Activated T-helper 1 cell treated with anti-CD3 and anti-CD28 coated beads, Interleukin-2, amount 50 U/mL, for 16 hours (primary cell): ENCODE measurements around the gene PRKCQ.
A peak's percentile ranks its signal among the peaks of the same experiment; 100 is the strongest.

Experiments used
- DNase-seq, 2 donors: peaks; one replicate each; pipeline ENCODE4 v3.0.0-alpha.2; 2020; ENCODE audit warnings: low read depth in 1 of 2, low spot score in 1 of 2

Gene PRKCQ

DNA sequence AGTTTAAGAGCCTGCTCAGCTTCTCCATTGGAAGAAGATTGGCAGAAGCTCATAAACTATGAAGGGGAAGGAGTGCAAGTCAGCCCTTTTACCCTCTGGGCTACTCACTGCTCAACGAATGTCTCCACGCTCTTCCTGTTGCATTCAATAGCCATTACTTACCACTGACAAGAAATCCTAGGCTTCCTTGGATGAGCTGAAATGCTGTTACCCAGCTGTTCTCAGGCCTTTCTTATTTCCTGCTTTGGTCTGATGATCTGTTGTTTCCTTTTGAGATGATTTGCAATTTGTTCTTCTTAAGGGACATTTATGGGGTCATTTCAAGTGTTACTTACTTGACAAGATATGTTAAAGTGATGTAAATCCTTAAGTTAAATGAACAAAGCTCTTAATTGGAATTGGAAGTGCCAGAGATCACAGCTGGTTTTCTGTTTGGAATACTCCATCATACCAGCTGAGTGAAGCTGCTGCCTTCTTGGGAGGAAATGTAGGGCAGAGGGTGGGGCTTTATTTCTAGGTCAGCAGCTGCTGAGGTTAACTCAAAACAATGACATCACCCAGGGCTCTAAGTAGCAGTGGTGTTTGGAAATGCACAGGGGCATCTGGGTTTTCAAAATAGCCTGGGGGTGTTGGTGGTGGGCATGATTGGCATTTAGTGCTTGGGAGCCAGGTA is 170.0 kb downstream of the PRKCQ start:
- DNase-seq: no peak

- no peak for DNase-seq
Observed at GRCh38 chr10:6408799-6409198, 171.3 kb downstream of the PRKCQ start.

DNA sequence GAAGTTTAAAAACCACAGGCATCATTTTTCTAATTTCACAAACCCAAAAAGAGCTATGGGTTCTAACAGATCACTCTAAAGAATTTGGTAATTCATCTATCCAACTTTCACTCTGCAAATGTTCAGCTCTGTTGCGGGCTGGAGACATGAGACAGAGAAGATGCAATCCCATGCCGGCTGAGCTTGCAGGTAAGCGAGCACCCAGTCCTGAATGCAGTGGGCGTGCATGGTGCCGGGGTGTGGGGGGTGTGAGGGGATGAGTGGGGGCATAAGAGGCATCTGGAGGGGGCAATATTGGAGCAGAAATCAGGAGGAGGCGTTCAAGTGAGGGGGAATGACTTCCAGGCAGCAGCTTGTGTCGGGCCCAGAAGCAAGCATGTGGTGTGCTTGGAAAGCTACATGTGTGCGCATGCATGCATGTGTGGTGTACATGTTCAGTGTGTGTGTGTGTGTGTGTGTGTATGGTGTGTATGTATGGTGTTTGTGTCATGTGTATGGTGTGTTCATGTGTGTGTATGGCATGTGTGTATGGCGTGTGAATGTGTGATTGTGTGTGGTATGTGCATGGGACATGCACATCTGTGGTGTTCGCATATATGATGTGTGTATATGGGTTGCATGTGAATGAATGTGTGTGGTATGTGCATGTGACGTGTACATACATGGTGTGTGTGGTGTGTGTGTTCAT is 172.9 kb downstream of the PRKCQ start:
- DNase-seq: no peak

DNA sequence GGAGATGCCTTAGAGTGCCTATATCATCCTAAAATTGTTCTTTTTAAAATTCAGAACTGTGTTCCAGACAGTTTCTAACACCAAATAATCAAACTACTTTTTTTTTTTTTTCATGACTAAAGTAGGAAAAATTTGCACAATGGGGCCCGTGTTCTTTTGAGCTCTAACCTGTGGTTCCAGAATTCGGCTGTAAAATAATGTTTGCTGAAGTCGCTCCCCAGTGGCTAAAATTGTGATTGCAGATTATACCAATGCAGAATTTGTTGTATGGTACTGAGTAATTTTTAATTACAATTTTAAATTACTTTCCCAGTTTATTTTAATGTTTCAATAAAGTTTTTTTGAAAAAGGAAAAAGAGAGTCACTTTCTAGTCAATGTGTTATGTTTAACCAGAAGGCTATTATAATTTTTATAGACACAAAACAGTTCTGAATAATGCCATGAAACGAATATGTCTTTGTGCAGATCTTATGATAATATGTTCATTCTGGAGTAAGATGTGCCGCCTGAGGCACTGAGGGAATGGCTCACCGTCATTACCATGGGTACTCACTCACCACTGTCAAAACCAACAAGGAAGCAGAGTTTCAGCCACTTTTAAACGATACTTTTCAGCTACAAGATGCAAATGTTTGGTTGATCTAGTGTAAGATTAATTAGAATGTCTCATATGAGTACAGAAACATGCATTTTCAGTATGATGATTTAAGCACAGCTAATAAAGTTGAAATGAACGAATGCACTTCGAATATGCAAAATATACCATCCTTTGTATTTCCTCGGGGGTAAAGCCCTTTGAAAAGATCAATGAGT is 173.6 kb downstream of the PRKCQ start:
- DNase-seq: no peak

DNA sequence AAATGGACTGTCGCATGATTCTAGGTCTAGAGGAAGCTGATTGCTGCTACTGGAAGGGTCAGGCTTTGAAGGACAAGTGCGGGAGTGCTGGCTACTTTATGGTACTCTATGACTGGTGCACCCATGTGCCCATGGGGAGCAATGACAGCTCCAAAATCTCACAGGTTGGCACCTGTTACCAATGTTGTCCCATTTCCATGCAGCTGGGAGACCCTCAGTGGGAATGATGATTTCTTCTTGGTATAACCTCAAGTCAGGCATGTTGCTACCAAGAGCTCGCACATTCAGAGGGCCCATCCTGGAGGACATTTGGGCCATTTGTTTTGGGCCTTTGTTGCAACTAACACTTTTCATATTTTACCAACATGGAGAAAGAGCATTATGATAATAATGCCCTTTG is 174.4 kb downstream of the PRKCQ start:
- no peak for DNase-seq

GRCh38 chr10:6404127-6405072 is 175.7 kb downstream of the PRKCQ start:
- DNase-seq: no peak

GRCh38 chr10:6402960-6403359 is 177.1 kb downstream of the PRKCQ start:
- no peak for DNase-seq

DNA sequence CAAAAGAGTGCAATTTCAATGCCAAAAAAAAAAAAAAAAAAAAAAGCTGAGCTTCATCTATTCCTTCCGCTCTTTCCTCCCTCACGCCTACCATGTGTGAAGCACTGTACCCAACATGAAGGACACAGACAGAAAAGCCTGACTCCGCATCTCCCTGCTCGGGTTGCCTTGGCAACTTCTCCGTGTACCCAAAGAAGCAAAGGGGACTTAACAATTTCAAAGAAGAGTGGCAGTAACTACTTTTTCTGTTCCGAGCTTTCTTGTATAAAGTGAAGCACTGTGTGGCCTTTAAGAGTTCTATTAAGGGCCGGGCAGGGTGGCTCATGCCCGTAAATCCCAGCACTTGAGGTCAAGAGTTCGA is 177.7 kb downstream of the PRKCQ start:
- no peak for DNase-seq

DNA sequence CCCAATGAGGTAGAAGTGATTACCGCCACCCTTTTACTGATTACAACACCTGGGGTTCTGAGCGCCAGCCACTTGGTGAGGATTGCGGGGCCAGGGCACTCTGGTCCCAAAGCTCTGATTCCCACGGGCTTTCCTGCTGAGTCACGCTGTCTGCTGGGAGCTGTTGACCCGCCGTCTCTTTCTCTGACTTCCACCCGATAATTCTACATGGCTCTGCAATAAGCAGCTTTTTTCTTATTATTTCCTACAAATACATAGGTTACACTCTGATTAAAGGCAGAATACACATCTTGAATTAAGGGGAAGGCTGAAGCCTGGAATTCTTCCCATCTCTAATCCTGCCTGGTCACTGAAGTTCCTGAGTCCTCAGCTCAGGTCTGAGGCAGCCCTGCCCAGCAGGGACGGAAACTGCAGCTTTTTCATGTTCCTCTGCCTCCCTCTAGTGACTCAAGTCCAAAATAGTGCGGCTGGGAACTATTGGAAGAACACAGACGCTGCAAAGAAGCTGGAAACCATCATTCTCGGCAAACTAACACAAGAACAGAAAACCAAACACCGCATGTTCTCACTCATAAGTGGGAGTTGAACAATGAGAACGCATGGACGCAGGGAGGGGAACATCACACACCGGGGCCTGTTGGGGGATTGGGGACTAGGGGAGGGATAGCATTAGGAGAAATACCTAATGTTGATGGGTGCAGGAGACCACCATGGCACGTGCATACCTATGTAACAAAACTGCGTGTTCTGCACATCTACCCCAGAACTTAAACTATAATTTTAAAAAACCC is 178.3 kb downstream of the PRKCQ start:
- DNase-seq: peak in 1 of 2 donors; percentile 23

- DNase-seq: no peak
Observed at GRCh38 chr10:6400821-6401465, 179.1 kb downstream of the PRKCQ start.

GRCh38 chr10:6400331-6400730 is 179.7 kb downstream of the PRKCQ start:
- no peak for DNase-seq

- no peak for DNase-seq
Observed at GRCh38 chr10:6399879-6400278, 180.2 kb downstream of the PRKCQ start.

GRCh38 chr10:6399231-6399741 is 180.8 kb downstream of the PRKCQ start:
- DNase-seq: no peak

GRCh38 chr10:6398399-6398798 is 181.7 kb downstream of the PRKCQ start:
- DNase-seq: no peak

DNA sequence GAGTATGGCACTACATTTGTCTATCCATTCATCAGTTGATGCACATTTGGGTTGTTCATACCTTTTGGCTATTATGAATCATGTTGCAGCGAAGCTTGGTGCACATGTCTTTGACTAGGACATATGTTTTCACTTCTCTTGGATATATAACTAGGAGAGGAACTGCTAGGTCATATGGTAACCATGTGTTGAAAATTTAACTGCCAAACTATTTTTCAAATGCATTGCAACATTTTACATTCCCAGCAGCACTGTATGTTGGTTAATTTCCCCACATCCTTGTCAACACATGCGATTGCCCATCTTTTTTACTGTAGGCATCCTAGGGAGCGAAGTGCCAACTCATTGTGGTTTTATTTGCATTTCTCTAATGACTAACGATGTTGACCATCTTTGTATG is 183.4 kb downstream of the PRKCQ start:
- DNase-seq: no peak

DNA sequence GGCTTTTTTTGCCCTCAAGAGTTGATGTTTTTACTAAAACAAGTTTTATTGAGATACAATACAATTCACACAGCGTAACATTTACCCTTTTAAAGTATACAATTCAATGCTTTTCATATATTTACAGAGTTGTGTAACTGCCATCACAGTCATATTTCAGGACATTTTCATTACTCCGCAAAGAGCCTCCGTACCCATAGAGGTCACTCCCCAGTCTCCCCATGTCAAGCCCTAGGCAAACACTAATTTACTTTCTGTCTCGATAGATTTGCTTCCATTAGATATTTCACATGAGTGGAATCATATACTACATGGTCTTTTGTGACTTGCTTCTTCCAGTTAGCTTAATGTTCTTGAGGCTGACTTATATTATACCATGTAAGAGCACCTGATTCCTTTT is 183.8 kb downstream of the PRKCQ start:
- no peak for DNase-seq

GRCh38 chr10:6395606-6396005 is 184.5 kb downstream of the PRKCQ start:
- no peak for DNase-seq

DNA sequence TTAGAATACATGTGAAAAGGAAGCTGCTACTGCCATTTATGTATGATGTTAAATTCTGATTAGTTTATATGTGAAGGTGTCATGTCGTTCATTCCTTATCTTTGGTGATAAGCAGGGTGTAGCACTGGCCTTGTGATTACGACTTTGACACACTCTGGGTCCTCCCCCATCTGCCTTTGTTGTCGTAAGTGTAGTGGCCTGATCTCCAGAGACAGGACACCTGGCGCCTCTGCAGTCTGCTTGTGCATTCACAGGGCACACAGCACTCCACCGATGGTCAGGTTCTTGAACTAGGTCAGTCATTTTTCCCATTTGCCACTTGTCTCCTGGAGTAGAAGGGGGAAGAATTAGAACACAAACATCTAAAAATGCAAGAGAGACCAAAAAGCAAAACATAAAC is 186.0 kb downstream of the PRKCQ start:
- DNase-seq: no peak

GRCh38 chr10:6393168-6393567 is 186.9 kb downstream of the PRKCQ start:
- DNase-seq: no peak
